Chondrocyte (in vitro differentiated cells): Measurements from ENCODE around the gene SYT7. TPM values are rescaled to one million over a fixed set of nuclear protein-coding genes. Genes with fewer than 3 reads are reported as not detected.
A peak's percentile ranks its signal among the peaks of the same experiment; 100 is the strongest.
"Not testable (repeated sequence)": the region's sequence is repeated elsewhere in the genome, so short reads cannot be mapped to it uniquely, and the experiment has no call there.

Experiments used
- DNase-seq: peaks from one replicate; pipeline ENCODE4 v3.0.0; 2021; ENCODE audit warnings: mixed read lengths, low spot score
- H3K27ac Mint-ChIP-seq: one replicate; pipeline ENCODE4 v1.8.0; 2021; ENCODE audit warnings: mild to moderate bottlenecking, moderate library complexity, mixed read lengths; ENCODE audit not compliant: unreplicated experiment
- H3K27me3 Mint-ChIP-seq: 2 replicates; pipeline ENCODE4 v1.8.0; 2021; ENCODE audit warnings: low read depth, mixed read lengths
- H3K36me3 Mint-ChIP-seq: 2 replicates; pipeline ENCODE4 v1.8.0; 2021; ENCODE audit warnings: low read depth, mixed read lengths
- H3K4me1 Mint-ChIP-seq: 2 replicates; pipeline ENCODE4 v1.8.0; 2021; ENCODE audit warnings: low read depth, mild to moderate bottlenecking, mixed read lengths
- H3K4me3 Mint-ChIP-seq: one replicate; pipeline ENCODE4 v1.8.0; 2021; ENCODE audit warnings: mild to moderate bottlenecking, moderate library complexity, mixed read lengths; ENCODE audit not compliant: unreplicated experiment
- H3K9me3 Mint-ChIP-seq: 2 replicates; pipeline ENCODE4 v1.8.0; 2021; ENCODE audit warnings: low read depth, mixed read lengths
- total RNA-seq: library from RNA; stranded (reverse); gene quantifications from 3 replicates; pipeline ENCODE4 v1.2.1, GENCODE V29; 2021
- TF ChIP-seq, protein P1 (sequence below): fragments of 200-600 bp; sonication (generic); IDR thresholded peaks from 2 replicates; pipeline ENCODE4 v1.5.0; 2021; ENCODE audit warnings: antibody characterized with exemption, mild to moderate bottlenecking, moderate library complexity

SYT7 gene
- total RNA-seq, 1 donor from 2014 or later, result 1.5 TPM

DNA sequence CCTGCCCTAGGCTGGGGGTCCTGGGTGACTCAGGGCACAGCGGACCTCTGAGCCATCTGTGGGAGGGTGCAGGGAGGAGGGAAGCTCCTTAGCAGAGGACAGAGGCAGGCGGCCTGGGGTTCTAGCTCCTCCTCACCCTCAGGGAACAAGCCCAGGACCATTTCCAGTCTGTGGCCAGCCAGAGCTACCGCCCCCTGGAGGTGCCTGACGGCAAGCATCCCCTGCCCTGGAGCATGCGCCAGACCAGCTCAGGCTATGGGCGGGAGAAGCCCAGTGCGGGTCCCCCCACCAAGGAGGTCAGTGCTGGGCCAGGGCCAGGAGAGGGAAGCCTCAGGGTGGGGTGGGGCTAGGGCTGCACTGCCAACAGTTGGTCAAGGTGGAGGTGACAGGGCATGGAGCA is 98.4 kb downstream of the SYT7 start:
- Mint-ChIP-seq H3K4me1 (no peaks in the 10 kb centered on the region), H3K27me3 (peaks cover 17% of the 10 kb centered on the region), H3K27ac (no peak overlapping the region), H3K9me3 (no peaks in the 10 kb centered on the region), H3K4me3 (no peak overlapping the region), H3K36me3 (peaks cover 5% of the 10 kb centered on the region)
- DNase-seq, result no peak
- TF ChIP-seq, protein P1, sequence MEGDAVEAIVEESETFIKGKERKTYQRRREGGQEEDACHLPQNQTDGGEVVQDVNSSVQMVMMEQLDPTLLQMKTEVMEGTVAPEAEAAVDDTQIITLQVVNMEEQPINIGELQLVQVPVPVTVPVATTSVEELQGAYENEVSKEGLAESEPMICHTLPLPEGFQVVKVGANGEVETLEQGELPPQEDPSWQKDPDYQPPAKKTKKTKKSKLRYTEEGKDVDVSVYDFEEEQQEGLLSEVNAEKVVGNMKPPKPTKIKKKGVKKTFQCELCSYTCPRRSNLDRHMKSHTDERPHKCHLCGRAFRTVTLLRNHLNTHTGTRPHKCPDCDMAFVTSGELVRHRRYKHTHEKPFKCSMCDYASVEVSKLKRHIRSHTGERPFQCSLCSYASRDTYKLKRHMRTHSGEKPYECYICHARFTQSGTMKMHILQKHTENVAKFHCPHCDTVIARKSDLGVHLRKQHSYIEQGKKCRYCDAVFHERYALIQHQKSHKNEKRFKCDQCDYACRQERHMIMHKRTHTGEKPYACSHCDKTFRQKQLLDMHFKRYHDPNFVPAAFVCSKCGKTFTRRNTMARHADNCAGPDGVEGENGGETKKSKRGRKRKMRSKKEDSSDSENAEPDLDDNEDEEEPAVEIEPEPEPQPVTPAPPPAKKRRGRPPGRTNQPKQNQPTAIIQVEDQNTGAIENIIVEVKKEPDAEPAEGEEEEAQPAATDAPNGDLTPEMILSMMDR, result peak; percentile 72

DNA sequence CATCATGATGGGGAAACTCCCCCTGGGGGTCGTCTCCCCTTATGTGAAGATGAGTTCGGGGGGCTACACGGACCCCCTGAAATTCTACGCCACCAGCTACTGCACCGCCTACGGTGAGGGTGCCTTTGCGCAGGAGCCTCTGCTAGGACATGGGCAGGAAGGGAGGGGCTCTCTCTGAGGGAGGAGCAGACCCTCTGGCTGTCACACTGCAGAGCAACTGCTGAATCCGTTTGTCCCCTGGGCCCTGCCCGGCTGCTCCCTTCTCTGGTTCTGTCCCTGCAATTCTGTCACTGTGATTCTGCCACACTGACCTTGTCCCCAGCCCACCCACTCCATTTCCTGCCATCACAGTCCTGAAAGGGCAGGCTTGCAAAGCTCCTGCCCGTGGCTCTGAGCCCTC is 99.1 kb downstream of the SYT7 start:
- Mint-ChIP-seq H3K9me3 (no peaks in the 10 kb centered on the region), H3K36me3 (peaks cover 3% of the 10 kb centered on the region), H3K4me3 (no peak overlapping the region), H3K27me3 (peaks cover 17% of the 10 kb centered on the region), H3K27ac (no peak overlapping the region), H3K4me1 (peaks cover 2% of the 10 kb centered on the region)
- TF ChIP-seq, protein P1, result no peak
- DNase-seq, result no peak

DNA sequence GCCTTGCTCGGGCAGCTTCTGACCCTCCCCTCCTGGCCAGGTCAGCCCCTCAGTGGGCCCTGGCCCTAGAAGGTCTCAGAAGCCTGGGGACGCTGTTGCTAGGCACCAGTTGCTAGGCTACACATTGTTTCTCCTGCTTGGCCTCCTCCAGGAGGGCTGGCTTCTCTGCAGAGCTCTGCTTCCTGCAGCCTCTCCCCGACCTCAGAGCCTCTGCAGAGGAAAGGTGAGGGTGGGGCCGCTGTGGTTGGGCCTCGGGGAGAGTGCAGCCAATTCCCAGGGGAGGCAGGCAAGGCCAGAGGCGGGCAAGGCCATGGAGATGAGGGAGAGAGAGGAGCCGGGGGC is 99.9 kb downstream of the SYT7 start:
- no peaks in the 10 kb centered on the region for H3K9me3 Mint-ChIP-seq
- no peak overlapping the region for H3K4me3 Mint-ChIP-seq
- H3K4me1 Mint-ChIP-seq, result peaks cover 2% of the 10 kb centered on the region
- H3K27ac Mint-ChIP-seq, result no peak overlapping the region
- H3K27me3 Mint-ChIP-seq, result peaks cover 17% of the 10 kb centered on the region
- TF ChIP-seq, protein P1, result no peak
- DNase-seq, result no peak
- H3K36me3 Mint-ChIP-seq, result no peaks in the 10 kb centered on the region

DNA sequence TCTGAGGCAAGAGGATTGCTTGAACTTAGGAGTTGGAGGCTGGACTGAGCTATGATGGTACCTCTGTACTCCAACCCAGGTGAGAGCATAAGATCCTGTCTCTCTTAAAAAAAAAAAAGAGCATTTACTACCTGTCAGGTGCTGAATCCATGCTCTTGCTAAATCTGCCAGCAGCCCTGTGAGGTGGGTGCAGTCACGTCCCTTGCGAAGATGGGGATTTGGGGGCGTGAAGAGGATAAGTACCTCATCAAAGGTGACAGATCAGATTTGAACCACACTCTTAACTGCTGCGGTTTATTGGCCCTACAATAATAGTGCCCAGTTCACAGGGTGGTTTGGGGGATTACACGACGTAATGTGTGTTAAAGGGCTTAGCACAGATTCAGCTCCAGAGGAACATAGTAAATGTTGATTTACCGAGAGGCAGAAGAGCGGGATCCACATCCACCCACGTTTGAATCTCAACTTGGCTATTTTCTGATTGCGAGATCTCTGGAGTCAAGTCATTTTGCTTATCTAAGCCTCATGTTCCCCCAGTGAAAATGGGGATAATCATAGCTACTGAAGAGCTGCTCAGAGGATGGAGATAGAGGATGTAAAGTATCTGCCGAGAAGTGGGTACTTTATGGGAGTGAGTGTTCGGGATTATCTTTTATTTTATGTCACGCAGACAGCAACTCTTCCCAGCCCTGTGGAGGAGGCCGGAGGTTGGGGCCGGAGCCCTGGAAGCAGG is 100.4 kb downstream of the SYT7 start:
- H3K4me1 Mint-ChIP-seq, result peaks cover 2% of the 10 kb centered on the region
- no peaks in the 10 kb centered on the region for H3K9me3 Mint-ChIP-seq

DNA sequence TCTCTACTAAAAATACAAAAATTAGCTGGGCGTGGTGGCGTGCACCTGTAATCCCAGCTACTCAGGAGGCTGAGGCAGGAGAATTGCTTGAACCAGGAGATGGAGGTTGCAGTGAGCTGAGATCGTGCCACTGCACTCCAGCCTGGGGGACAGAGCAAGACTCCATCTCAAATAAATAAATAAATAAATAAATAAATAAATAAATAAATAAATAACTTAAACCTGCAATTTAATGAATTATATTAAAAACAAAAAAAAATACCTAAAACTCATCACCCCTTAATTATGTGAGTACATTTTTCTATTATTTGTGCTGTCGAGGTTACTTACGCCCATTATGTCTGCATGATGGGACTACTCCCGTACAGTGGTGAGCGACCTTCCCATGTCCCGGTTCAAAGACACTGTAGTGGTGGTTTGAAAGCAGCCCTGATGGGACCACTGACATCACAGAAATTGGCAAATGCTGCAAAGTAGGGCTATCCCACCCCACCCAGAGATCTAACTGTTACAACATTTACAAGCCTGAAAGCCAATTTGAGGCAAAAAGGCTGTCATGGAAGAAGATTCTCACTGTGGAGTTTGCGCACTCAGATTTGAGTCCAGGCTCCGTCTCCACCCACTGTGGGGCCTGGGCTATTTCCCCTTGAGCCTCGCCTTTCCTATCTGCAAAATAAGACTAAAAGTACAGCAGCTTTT is 101.4 kb downstream of the SYT7 start:
- H3K36me3 Mint-ChIP-seq, H3K9me3 Mint-ChIP-seq, H3K27ac Mint-ChIP-seq, H3K4me3 Mint-ChIP-seq, DNase-seq, H3K4me1 Mint-ChIP-seq: not testable (repeated sequence)
- peaks cover 17% of the 10 kb centered on the region for H3K27me3 Mint-ChIP-seq

More for the DNA sequence above, 100.4 kb downstream of the SYT7 start:
- DNase-seq, result no peak
- Mint-ChIP-seq H3K36me3 (no peaks in the 10 kb centered on the region), H3K4me3 (no peak overlapping the region), H3K27ac (no peak overlapping the region), H3K27me3 (peaks cover 17% of the 10 kb centered on the region)
- TF ChIP-seq, protein P1, result no peak
